ENCODE measurements around the gene GPR17.

- TF ChIP-seq, protein P1, sequence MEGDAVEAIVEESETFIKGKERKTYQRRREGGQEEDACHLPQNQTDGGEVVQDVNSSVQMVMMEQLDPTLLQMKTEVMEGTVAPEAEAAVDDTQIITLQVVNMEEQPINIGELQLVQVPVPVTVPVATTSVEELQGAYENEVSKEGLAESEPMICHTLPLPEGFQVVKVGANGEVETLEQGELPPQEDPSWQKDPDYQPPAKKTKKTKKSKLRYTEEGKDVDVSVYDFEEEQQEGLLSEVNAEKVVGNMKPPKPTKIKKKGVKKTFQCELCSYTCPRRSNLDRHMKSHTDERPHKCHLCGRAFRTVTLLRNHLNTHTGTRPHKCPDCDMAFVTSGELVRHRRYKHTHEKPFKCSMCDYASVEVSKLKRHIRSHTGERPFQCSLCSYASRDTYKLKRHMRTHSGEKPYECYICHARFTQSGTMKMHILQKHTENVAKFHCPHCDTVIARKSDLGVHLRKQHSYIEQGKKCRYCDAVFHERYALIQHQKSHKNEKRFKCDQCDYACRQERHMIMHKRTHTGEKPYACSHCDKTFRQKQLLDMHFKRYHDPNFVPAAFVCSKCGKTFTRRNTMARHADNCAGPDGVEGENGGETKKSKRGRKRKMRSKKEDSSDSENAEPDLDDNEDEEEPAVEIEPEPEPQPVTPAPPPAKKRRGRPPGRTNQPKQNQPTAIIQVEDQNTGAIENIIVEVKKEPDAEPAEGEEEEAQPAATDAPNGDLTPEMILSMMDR (IDR thresholded peaks at IDR 0.05) = no peak
- TF ChIP-seq POLR2A (IDR thresholded peaks at IDR 0.05) = no peak
These were observed 44.7 kb downstream of the GPR17 start for GRCh38 chr2:127690696-127691095.

Measured in thyroid gland (tissue), 4 donors.